Astrocyte (in vitro differentiated cells and primary cell): ENCODE measurements around the gene CCNA1. TPM values are rescaled to one million over a fixed set of nuclear protein-coding genes. Genes with fewer than 3 reads are reported as not detected.
A peak's percentile ranks its signal among the peaks of the same experiment; 100 is the strongest.

Experiments used
- DNase-seq: peaks from one replicate; pipeline ENCODE4 v3.0.0-alpha.2; 2010; ENCODE audit warnings: low read depth
- FAIRE-seq: peaks from 2 replicates; lab custom pipeline; 2011; peaks lifted over from hg19 to GRCh38; lab: Jason Lieb, UNC
- H2AFZ ChIP-seq: 2 replicates; pipeline ENCODE4 v1.6.0; 2012; ENCODE audit warnings: low read depth, low read length, inconsistent platforms
- H3K27ac ChIP-seq: 2 replicates; pipeline ENCODE4 v1.5.1; 2011; ENCODE audit warnings: low read depth, low read length, inconsistent platforms
- H3K27me3 ChIP-seq: 2 replicates; pipeline ENCODE4 v1.6.0; 2011; ENCODE audit warnings: low read length, inconsistent platforms; ENCODE audit not compliant: insufficient read depth
- H3K36me3 ChIP-seq: 2 replicates; pipeline ENCODE4 v1.5.1; 2011; ENCODE audit warnings: low read length, inconsistent platforms; ENCODE audit not compliant: insufficient read depth
- H3K4me1 ChIP-seq: 2 replicates; pipeline ENCODE4 v1.5.1; 2011; ENCODE audit warnings: low read length, inconsistent platforms; ENCODE audit not compliant: insufficient read depth
- H3K4me2 ChIP-seq: 2 replicates; pipeline ENCODE4 v1.6.0; 2012; ENCODE audit warnings: low read length, inconsistent platforms
- H3K4me3 ChIP-seq: 2 replicates; pipeline ENCODE4 v1.5.1; 2011; ENCODE audit warnings: low read depth, mild to moderate bottlenecking, low read length, inconsistent platforms; ENCODE audit not compliant: insufficient read depth
- H3K79me2 ChIP-seq: 2 replicates; pipeline ENCODE4 v1.6.0; 2012; ENCODE audit warnings: mild to moderate bottlenecking, low read length, inconsistent platforms; ENCODE audit not compliant: insufficient read depth
- H3K9ac ChIP-seq: 2 replicates; pipeline ENCODE4 v1.6.0; 2012; ENCODE audit warnings: mild to moderate bottlenecking, low read length, inconsistent platforms
- H3K9me3 ChIP-seq: 2 replicates; pipeline ENCODE4 v1.5.1; 2012; ENCODE audit warnings: low read depth, mild to moderate bottlenecking, low read length, inconsistent platforms; ENCODE audit not compliant: insufficient read depth
- H4K20me1 ChIP-seq: 2 replicates; pipeline ENCODE4 v1.6.0; 2012; ENCODE audit warnings: low read length, inconsistent platforms; ENCODE audit not compliant: insufficient read depth
- H3K27ac Mint-ChIP-seq: one replicate; pipeline ENCODE4 v1.8.0; 2021; ENCODE audit warnings: mild to moderate bottlenecking, mixed read lengths; ENCODE audit not compliant: unreplicated experiment
- H3K27me3 Mint-ChIP-seq: one replicate; pipeline ENCODE4 v1.8.0; 2021; ENCODE audit warnings: low read depth, mixed read lengths; ENCODE audit not compliant: unreplicated experiment
- H3K36me3 Mint-ChIP-seq: one replicate; pipeline ENCODE4 v1.8.0; 2021; ENCODE audit warnings: low read depth, mixed read lengths; ENCODE audit not compliant: unreplicated experiment
- H3K4me1 Mint-ChIP-seq: one replicate; pipeline ENCODE4 v1.8.0; 2021; ENCODE audit warnings: low read depth, mixed read lengths; ENCODE audit not compliant: unreplicated experiment
- H3K4me3 Mint-ChIP-seq: one replicate; pipeline ENCODE4 v1.8.0; 2021; ENCODE audit warnings: mild to moderate bottlenecking, moderate library complexity, mixed read lengths; ENCODE audit not compliant: unreplicated experiment
- H3K9me3 Mint-ChIP-seq: one replicate; pipeline ENCODE4 v1.8.0; 2021; ENCODE audit warnings: mild to moderate bottlenecking, mixed read lengths; ENCODE audit not compliant: unreplicated experiment
- EZH2 ChIP-seq: IDR thresholded peaks from 2 replicates; pipeline ENCODE4 v1.6.1; 2012; ENCODE audit warnings: mild to moderate bottlenecking, low read length, inconsistent platforms; ENCODE audit not compliant: insufficient read depth
- total RNA-seq: library from RNA; stranded (reverse); gene quantifications from 2 replicates; pipeline ENCODE4 v1.2.1, GENCODE V29; 2021
- TF ChIP-seq, protein P1 (sequence below): IDR thresholded peaks from 2 replicates; pipeline ENCODE4 v1.5.1; 2011; ENCODE audit warnings: low read depth, mild to moderate bottlenecking, inconsistent platforms, low read length, moderate library complexity; ENCODE audit not compliant: insufficient read depth

The CCNA1 gene
- total RNA-seq, 1 donor from 2014 or later = 0.91 TPM

DNA sequence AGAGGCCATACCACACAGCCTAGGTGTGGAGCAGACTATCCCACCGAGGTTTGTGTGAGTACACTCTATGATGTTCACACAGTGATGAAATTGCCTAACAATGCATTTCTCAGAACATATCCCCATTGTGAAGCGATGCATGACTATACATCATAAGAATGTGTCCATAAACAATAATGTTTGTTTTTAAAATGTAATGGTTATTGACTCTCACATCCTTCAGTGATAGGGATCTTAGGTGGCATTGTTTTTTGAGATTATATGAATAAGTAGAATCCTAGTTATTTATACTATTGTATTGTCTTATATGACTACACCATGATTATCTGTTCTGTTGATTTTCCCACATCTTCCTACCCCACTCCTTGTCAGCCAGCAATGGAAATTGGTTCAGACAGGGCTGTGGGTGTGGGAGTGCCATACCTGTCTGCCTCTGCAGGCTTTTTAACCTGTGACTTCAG, 13.6 kb downstream of the CCNA1 start:
- Mint-ChIP-seq H3K4me3 (no peak overlapping the region), H3K27ac (no peak overlapping the region), H3K4me1 (no peaks in the 10 kb centered on the region), H3K36me3 (no peaks in the 10 kb centered on the region), H3K27me3 (peaks cover 12% of the 10 kb centered on the region), H3K9me3 (no peaks in the 10 kb centered on the region)
- FAIRE-seq (no peak), DNase-seq (no peak)
- no peak overlapping the region for H3K27ac ChIP-seq
- H3K4me2 ChIP-seq = no peak overlapping the region
- no peaks in the 10 kb centered on the region for H3K4me1 ChIP-seq
- no peak overlapping the region for H3K9ac ChIP-seq
- H2AFZ ChIP-seq = no peak overlapping the region
- TF ChIP-seq EZH2 = no peak
- TF ChIP-seq, protein P1, sequence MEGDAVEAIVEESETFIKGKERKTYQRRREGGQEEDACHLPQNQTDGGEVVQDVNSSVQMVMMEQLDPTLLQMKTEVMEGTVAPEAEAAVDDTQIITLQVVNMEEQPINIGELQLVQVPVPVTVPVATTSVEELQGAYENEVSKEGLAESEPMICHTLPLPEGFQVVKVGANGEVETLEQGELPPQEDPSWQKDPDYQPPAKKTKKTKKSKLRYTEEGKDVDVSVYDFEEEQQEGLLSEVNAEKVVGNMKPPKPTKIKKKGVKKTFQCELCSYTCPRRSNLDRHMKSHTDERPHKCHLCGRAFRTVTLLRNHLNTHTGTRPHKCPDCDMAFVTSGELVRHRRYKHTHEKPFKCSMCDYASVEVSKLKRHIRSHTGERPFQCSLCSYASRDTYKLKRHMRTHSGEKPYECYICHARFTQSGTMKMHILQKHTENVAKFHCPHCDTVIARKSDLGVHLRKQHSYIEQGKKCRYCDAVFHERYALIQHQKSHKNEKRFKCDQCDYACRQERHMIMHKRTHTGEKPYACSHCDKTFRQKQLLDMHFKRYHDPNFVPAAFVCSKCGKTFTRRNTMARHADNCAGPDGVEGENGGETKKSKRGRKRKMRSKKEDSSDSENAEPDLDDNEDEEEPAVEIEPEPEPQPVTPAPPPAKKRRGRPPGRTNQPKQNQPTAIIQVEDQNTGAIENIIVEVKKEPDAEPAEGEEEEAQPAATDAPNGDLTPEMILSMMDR = no peak
- no peaks in the 10 kb centered on the region for H4K20me1 ChIP-seq
- H3K4me3 ChIP-seq = no peak overlapping the region
- no peaks in the 10 kb centered on the region for H3K36me3 ChIP-seq
- no peaks in the 10 kb centered on the region for H3K9me3 ChIP-seq
- no peaks in the 10 kb centered on the region for H3K79me2 ChIP-seq
- H3K27me3 ChIP-seq = no peaks in the 10 kb centered on the region

DNA sequence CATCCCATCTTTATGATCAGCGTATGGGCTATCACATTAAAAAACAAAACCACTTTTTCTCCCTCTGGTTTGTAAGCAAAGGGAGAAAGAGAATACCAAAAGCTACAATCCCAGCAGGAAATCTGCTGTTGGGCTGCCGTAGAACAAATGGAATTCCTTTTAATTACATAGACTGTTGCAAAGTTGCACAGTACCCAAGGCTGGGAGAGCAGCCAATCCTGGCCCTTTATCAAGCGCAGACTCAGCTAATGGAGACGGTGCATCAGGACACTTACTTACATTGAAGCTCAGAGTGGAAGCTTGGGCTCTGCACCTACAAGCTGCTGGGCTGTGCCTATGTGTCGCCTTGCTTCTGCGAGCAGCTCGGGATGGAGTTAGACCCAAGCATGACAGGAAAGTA, 15.2 kb downstream of the CCNA1 start:
- no peak overlapping the region for H3K4me3 Mint-ChIP-seq
- H3K27ac Mint-ChIP-seq = no peak overlapping the region
- no peak overlapping the region for H2AFZ ChIP-seq
- H3K4me1 Mint-ChIP-seq = no peaks in the 10 kb centered on the region
- no peaks in the 10 kb centered on the region for H3K79me2 ChIP-seq
- DNase-seq = peak; percentile 20
- no peaks in the 10 kb centered on the region for H3K36me3 Mint-ChIP-seq
- H3K27me3 ChIP-seq = no peaks in the 10 kb centered on the region
- TF ChIP-seq, protein P1 = no peak
- TF ChIP-seq EZH2 = no peak
- H3K9me3 Mint-ChIP-seq = no peaks in the 10 kb centered on the region
- no peaks in the 10 kb centered on the region for H3K9me3 ChIP-seq
- peaks cover 12% of the 10 kb centered on the region for H3K27me3 Mint-ChIP-seq
- H3K4me2 ChIP-seq = no peak overlapping the region
- no peak for FAIRE-seq
- H3K27ac ChIP-seq = no peak overlapping the region
- no peaks in the 10 kb centered on the region for H3K36me3 ChIP-seq
- H3K9ac ChIP-seq = no peak overlapping the region
- H3K4me3 ChIP-seq = no peak overlapping the region
- H3K4me1 ChIP-seq = no peaks in the 10 kb centered on the region
- no peaks in the 10 kb centered on the region for H4K20me1 ChIP-seq

DNA sequence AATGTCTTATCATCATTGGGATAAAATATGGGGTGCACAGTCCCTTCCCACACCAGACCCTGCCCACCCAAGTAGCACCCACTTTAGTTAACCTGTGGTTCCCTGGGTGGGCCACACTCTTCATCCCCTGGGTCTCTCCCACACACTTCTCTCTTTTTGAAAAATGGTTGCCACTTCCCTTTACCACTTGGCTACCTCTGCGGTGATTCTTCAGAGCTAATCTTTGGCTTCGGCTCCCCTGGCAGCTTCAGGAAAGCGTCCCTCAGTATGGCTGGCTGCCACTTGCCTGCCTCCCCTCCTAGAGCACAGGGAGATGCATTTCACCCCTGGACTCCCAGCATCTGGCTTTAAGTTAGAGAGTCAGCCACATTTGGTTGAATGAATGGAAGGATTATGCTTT, 18.2 kb downstream of the CCNA1 start:
- H3K4me1 Mint-ChIP-seq = no peaks in the 10 kb centered on the region
- peaks cover 10% of the 10 kb centered on the region for H3K27me3 Mint-ChIP-seq
- Histone ChIP-seq H3K4me3 (no peak overlapping the region), H3K36me3 (no peaks in the 10 kb centered on the region), H3K27ac (no peak overlapping the region), H3K79me2 (no peaks in the 10 kb centered on the region), H3K9me3 (no peaks in the 10 kb centered on the region), H3K9ac (no peak overlapping the region), H2AFZ (no peak overlapping the region), H3K27me3 (no peaks in the 10 kb centered on the region), H4K20me1 (no peaks in the 10 kb centered on the region), H3K4me1 (no peaks in the 10 kb centered on the region), H3K4me2 (no peak overlapping the region)
- no peak overlapping the region for H3K4me3 Mint-ChIP-seq
- H3K36me3 Mint-ChIP-seq = no peaks in the 10 kb centered on the region
- H3K27ac Mint-ChIP-seq = no peak overlapping the region
- H3K9me3 Mint-ChIP-seq = no peaks in the 10 kb centered on the region
- FAIRE-seq = no peak
- TF ChIP-seq EZH2 = no peak
- TF ChIP-seq, protein P1 = no peak
- no peak for DNase-seq
